Kidney epithelial cell (primary cell): ENCODE measurements around the gene GHR. TPM values are rescaled to one million over a fixed set of nuclear protein-coding genes. Genes with fewer than 3 reads are reported as not detected.

Experiments
- DNase-seq: peaks from one replicate; pipeline ENCODE4 v3.0.0-alpha.2; 2010; ENCODE audit warnings: low read depth
- H3K27me3 ChIP-seq: 2 replicates; pipeline ENCODE4 v1.6.0; 2011; ENCODE audit warnings: low read length; ENCODE audit not compliant: control insufficient read depth, insufficient read depth
- H3K36me3 ChIP-seq: 2 replicates; pipeline ENCODE4 v1.5.1; 2011; ENCODE audit warnings: low read length; ENCODE audit not compliant: control insufficient read depth, insufficient read depth
- H3K4me3 ChIP-seq: 2 replicates; pipeline ENCODE4 v1.5.1; 2011; ENCODE audit warnings: low read depth, mild to moderate bottlenecking, control low read depth, low read length
- total RNA-seq: library from RNA; depleted of rRNA; stranded (reverse); fragments of >200 nt; gene quantifications from 2 replicates; pipeline ENCODE4 v1.2.3, GENCODE V29; 2015
- TF ChIP-seq, protein P1 (sequence below): IDR thresholded peaks from 2 replicates; pipeline ENCODE4 v1.5.1; 2011; ENCODE audit warnings: mild to moderate bottlenecking, moderate library complexity, low read length, control low read depth, inconsistent platforms; ENCODE audit not compliant: insufficient read depth, poor library complexity, severe bottlenecking

Gene GHR
- total RNA-seq, 1 donor from 2014 or later = 0.63 TPM

DNA sequence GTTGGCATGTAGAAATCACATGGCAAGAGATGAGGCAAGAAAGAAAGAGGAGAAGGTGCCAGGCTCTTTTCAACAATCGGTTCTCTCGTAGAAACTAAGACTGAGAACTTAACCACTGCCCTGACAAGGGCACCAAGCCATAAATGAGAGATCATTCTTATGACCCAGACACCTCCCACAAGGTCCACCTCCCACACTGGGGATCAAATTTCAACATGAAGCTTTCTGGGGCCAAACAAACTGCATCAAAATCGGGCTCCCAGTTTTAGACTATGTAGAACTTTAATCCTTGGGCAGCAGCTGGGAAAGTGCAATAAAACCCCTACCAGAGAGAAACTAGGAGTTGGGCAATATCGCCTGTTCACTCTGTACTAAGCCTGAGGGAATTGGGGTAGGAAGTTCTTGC is 183.2 kb downstream of the GHR start:
- TF ChIP-seq, protein P1, sequence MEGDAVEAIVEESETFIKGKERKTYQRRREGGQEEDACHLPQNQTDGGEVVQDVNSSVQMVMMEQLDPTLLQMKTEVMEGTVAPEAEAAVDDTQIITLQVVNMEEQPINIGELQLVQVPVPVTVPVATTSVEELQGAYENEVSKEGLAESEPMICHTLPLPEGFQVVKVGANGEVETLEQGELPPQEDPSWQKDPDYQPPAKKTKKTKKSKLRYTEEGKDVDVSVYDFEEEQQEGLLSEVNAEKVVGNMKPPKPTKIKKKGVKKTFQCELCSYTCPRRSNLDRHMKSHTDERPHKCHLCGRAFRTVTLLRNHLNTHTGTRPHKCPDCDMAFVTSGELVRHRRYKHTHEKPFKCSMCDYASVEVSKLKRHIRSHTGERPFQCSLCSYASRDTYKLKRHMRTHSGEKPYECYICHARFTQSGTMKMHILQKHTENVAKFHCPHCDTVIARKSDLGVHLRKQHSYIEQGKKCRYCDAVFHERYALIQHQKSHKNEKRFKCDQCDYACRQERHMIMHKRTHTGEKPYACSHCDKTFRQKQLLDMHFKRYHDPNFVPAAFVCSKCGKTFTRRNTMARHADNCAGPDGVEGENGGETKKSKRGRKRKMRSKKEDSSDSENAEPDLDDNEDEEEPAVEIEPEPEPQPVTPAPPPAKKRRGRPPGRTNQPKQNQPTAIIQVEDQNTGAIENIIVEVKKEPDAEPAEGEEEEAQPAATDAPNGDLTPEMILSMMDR = no peak
- Histone ChIP-seq H3K4me3 (no peak overlapping the region), H3K36me3 (no peaks in the 10 kb centered on the region), H3K27me3 (no peaks in the 10 kb centered on the region)
- no peak for DNase-seq

DNA sequence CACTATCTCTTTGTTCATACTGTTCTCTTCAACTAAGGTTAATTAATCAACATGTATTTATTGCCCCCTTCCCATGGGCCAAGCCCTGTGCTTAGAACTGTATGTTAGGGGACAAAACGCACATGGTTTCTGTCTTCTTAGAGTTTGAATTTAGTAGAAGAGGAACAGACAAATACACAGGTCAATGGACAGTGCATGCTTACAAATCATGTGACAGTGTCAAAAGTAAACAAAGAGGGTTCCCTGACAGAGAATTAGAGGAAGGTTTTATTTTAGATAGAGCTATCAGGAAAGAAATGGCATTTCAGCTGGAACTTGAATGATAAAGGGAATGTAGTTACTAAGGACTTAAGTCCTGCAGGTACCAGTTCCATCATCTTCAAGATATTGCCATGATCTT is 188.2 kb downstream of the GHR start:
- H3K36me3 ChIP-seq = no peaks in the 10 kb centered on the region
- TF ChIP-seq, protein P1 = no peak
- H3K4me3 ChIP-seq = no peak overlapping the region
- no peak for DNase-seq
- no peaks in the 10 kb centered on the region for H3K27me3 ChIP-seq

DNA sequence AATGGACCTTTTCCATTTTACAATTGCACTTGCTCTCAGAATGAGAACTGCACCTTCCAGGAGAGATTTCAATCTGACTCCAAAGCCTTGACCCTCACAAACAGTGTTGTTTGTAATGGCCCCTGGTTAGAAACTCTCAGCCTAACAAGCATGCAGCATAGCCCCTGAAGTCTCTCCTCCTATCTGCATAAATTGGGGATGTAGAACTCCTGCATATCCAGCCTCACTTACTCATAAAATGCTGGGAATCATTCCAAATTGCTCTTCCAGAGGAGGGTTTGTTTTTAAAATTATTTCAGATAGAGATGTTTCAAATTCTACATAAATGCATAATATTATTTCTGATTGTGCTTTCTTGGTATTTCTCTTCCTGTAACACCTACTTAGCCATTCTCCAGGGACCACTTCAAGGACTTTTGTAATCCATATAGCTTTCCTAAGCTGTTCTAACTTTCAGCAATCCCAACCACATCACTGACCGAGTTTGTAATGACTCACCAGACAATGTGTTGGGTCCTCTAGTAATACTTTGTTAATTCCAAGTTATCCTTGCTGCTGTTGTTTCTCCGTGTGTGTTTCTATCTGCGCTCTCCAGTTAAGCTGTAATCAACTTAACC is 189.6 kb downstream of the GHR start:
- no peaks in the 10 kb centered on the region for H3K27me3 ChIP-seq
- DNase-seq = no peak
- H3K4me3 ChIP-seq = no peak overlapping the region
- H3K36me3 ChIP-seq = no peaks in the 10 kb centered on the region
- TF ChIP-seq, protein P1 = no peak

DNA sequence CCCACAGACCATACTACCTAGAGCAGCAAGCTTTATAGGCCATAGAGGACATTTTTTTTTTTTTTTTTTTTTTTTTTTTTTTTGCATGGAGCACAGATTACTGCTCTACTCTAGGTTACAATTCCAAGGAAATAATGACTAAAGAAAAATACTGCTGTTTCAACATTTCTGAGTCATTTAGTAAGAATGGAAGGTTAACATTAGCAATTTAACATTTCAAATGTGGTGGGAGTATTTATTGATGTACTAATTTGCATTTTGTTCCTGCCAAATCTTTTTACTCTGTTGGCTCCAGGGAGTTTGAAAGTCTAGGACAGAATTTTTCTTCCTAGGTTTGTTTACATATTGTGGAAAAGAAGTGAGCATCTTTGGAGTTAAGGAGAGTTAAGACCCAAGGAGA is 191.3 kb downstream of the GHR start:
- no peaks in the 10 kb centered on the region for H3K27me3 ChIP-seq
- no peaks in the 10 kb centered on the region for H3K36me3 ChIP-seq
- TF ChIP-seq, protein P1 = no peak
- DNase-seq = no peak
- H3K4me3 ChIP-seq = no peak overlapping the region

DNA sequence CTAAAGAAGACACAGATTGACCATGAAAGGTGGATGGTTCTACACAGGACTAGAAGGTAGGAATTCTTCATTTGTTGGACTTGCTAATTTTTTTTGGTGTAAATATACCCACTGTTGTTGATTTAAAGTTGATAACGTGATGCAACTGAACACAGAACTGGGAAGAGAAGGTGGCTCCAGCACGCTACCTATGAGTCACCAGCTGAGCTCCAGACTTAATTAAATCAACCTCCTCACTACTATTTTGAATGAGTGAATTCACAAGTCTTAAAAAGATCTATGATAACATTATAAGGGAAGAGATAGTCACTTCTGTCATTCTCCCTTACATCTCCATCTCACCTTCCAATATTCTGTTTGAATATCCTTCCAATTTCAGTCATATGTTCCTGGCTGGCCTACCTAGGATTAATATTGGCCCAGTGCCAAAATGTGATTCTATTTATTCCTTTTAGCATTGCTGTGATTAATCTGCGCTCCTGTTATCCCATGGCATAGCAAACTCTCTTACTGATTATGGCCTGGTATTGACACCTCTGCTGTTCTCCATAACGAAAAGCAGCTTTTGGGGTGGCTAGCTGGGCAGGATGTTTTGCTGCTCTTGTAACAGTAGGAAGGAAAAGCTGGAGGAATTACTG is 197.5 kb downstream of the GHR start:
- no peak for DNase-seq
- Histone ChIP-seq H3K36me3 (no peaks in the 10 kb centered on the region), H3K27me3 (no peaks in the 10 kb centered on the region), H3K4me3 (no peak overlapping the region)
- TF ChIP-seq, protein P1 = no peak

DNA sequence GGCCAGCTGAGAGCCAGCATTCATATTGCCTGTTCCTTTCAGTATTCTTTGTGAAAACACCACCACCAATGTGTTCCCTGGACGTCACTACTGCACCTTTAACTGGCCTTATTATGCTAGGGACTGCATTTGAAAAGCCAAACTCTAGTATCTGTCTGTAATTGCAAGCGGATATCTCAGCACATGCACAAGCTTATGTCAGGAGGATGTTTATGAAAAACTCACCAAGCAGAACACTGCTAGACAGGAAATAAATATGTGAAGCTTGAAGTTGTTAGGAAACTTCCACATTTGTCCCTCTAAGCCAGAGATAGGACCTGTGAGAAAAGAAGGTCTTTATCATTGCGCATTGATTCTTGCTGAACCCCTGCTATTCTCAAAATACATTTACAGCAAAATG is 198.0 kb downstream of the GHR start:
- DNase-seq = no peak
- Histone ChIP-seq H3K4me3 (no peak overlapping the region), H3K27me3 (no peaks in the 10 kb centered on the region), H3K36me3 (no peaks in the 10 kb centered on the region)
- TF ChIP-seq, protein P1 = no peak
